Prostate gland (tissue), 2 donors: Measurements from ENCODE around the gene OMA1. TPM values are rescaled to one million over a fixed set of nuclear protein-coding genes. Genes with fewer than 3 reads are reported as not detected.

Source experiments
- DNase-seq: peaks from one replicate; pipeline ENCODE4 v3.0.0-alpha.2; 2019; ENCODE audit warnings: low spot score
- H3K27ac ChIP-seq, 2 donors: fragments of 200-600 bp; sonication (generic); 2 replicates each; pipeline ENCODE4 v1.5.1; 2017 to 2019
- H3K27me3 ChIP-seq: fragments of 200-600 bp; sonication (generic); replicated peaks from 2 replicates; pipeline ENCODE4 v1.5.1; 2019; ENCODE audit not compliant: insufficient read depth
- H3K36me3 ChIP-seq, 2 donors: fragments of 200-600 bp; sonication (generic); 1 replicate in 1 of 2; 2 replicates in 1 of 2; pipeline versions ENCODE4 v1.5.1 to v1.8.1; 2017 to 2019
- H3K4me1 ChIP-seq: fragments of 200-600 bp; sonication (generic); replicated peaks from 2 replicates; pipeline ENCODE4 v1.5.1; 2019
- H3K4me3 ChIP-seq, 2 donors: fragments of 200-600 bp; sonication (generic); 2 replicates each; pipeline ENCODE4 v1.5.1; 2017 to 2019
- H3K9me3 ChIP-seq: fragments of 200-600 bp; sonication (generic); 2 replicates; pipeline ENCODE4 v1.5.1; 2017
- CTCF ChIP-seq, 4 experiments: fragments of 200-600 bp in 2 of 4; fragments of 450-650 bp in 2 of 4; sonication (generic) in 2 of 4; IDR thresholded peaks; 1 replicate in 3 of 4; 2 replicates in 1 of 4; pipeline ENCODE4 v1.5.1; 2016 to 2019; ENCODE audit warnings: antibody characterized with exemption in 4 of 4, mild to moderate bottlenecking in 2 of 4, moderate library complexity in 2 of 4
- POLR2A ChIP-seq: fragments of 450-650 bp; IDR thresholded peaks from one replicate; pipeline ENCODE4 v1.6.1; 2016; ENCODE audit warnings: antibody characterized with exemption, mild to moderate bottlenecking
- POLR2AphosphoS5 ChIP-seq: sonication (generic); formaldehyde crosslinking; IDR thresholded peaks from one replicate; pipeline ENCODE4 v1.6.1; 2017; ENCODE audit warnings: antibody characterized with exemption
- WGBS: methylation state at CpG from one replicate; pipeline ENCODE4 v1.1.5; 2018; 5-methylcytosine and 5-hydroxymethylcytosine counted together
- intact Hi-C: fragments of 100-400 bp; cut with DNase I; formaldehyde crosslinking; loops from one replicate; pipeline ENCODE4 v1.14.2; 2022
- total RNA-seq, 2 donors: library from RNA; depleted of rRNA; stranded (reverse); fragments of >200 nt; gene quantifications; one replicate each; pipeline ENCODE4 v1.1.0, GENCODE V29; 2016

OMA1 gene
- total RNA-seq, 2 donors from 2014 or later = 26.4 to 46.6 TPM

- H3K27ac ChIP-seq = no peak overlapping the region
- no peaks in the 10 kb centered on the region for H3K4me1 ChIP-seq
- TF ChIP-seq POLR2A (no peak), CTCF (IDR thresholded peaks at IDR 0.05) (no peak), POLR2AphosphoS5 (no peak)
- no peak overlapping the region for H3K4me3 ChIP-seq
- WGBS = 83% methylated on average over 1 of the region's 1 CpG
- DNase-seq = no peak
- H3K27me3 ChIP-seq = no peaks in the 10 kb centered on the region
- no peaks in the 10 kb centered on the region for H3K9me3 ChIP-seq
- no peaks in the 10 kb centered on the region for H3K36me3 ChIP-seq
- intact Hi-C loops = no loop called here
Observed at GRCh38 chr1:58529284-58529683, 17.2 kb downstream of the OMA1 start.

GRCh38 chr1:58528518-58528917 is 18.0 kb downstream of the OMA1 start:
- no peak for DNase-seq
- no peak for TF ChIP-seq CTCF (IDR thresholded peaks at IDR 0.05)
- H3K9me3 ChIP-seq = no peaks in the 10 kb centered on the region
- 83% methylated on average over 3 of the region's 3 CpGs for WGBS
- H3K27ac ChIP-seq = no peak overlapping the region
- H3K36me3 ChIP-seq = no peaks in the 10 kb centered on the region
- intact Hi-C loops = no loop called here
- H3K4me3 ChIP-seq = no peak overlapping the region
- no peaks in the 10 kb centered on the region for H3K27me3 ChIP-seq
- no peaks in the 10 kb centered on the region for H3K4me1 ChIP-seq

- Histone ChIP-seq H3K27me3 (no peaks in the 10 kb centered on the region), H3K36me3 (no peaks in the 10 kb centered on the region), H3K4me3 (no peak overlapping the region), H3K9me3 (no peaks in the 10 kb centered on the region), H3K27ac (no peak overlapping the region), H3K4me1 (no peaks in the 10 kb centered on the region)
- TF ChIP-seq POLR2A = no peak
- TF ChIP-seq CTCF (IDR thresholded peaks at IDR 0.05) = no peak
- TF ChIP-seq POLR2AphosphoS5 = no peak
- intact Hi-C loops = no loop called here
- 78% methylated on average over 3 of the region's 3 CpGs for WGBS
- no peak for DNase-seq
Observed at GRCh38 chr1:58524353-58524945, 22.1 kb downstream of the OMA1 start.

GRCh38 chr1:58515794-58516401 is 30.6 kb downstream of the OMA1 start:
- Histone ChIP-seq H3K27me3 (no peaks in the 10 kb centered on the region), H3K4me1 (no peaks in the 10 kb centered on the region), H3K36me3 (no peaks in the 10 kb centered on the region), H3K27ac (no peak overlapping the region), H3K9me3 (no peaks in the 10 kb centered on the region), H3K4me3 (no peak overlapping the region)
- 43% methylated on average over 2 of the region's 2 CpGs for WGBS
- TF ChIP-seq POLR2AphosphoS5 = peak; percentile 67
- no peak for TF ChIP-seq POLR2A
- TF ChIP-seq CTCF (IDR thresholded peaks at IDR 0.05) = peak; percentile 18 to 85 (median 76)
- intact Hi-C loops = loop anchor here (2.0 kb wide), 1 partner anchor 135 kb away; no protein-coding TSS in a partner anchor
- peak; percentile 51 for DNase-seq

GRCh38 chr1:58513956-58514355 is 32.6 kb downstream of the OMA1 start:
- TF ChIP-seq POLR2A (no peak), CTCF (IDR thresholded peaks at IDR 0.05) (no peak), POLR2AphosphoS5 (no peak)
- no peaks in the 10 kb centered on the region for H3K36me3 ChIP-seq

More at GRCh38 chr1:58513956-58514355, 32.6 kb downstream of the OMA1 start:
- Histone ChIP-seq H3K27me3 (no peaks in the 10 kb centered on the region), H3K4me1 (no peaks in the 10 kb centered on the region), H3K4me3 (no peak overlapping the region), H3K27ac (no peak overlapping the region), H3K9me3 (no peaks in the 10 kb centered on the region)
- intact Hi-C loops = loop anchor here (2.0 kb wide), 1 partner anchor 137 kb away; no protein-coding TSS in a partner anchor
- no peak for DNase-seq
